HG02973 (cell line): ENCODE results near the gene PLD6.
"Not testable (repeated sequence)": the region's sequence is repeated elsewhere in the genome, so short reads cannot be mapped to it uniquely, and the experiment has no call there.

Experiments used
- ATAC-seq: cut with Tn5 transposase; IDR thresholded peaks from one replicate; pipeline ENCODE4 v1.9.1; 2021; ENCODE audit warnings: moderate library complexity; ENCODE audit not compliant: unreplicated experiment

The PLD6 gene

GRCh38 chr17:17201271-17201670 is 4.9 kb downstream of the PLD6 start:
- ATAC-seq = no peak

DNA sequence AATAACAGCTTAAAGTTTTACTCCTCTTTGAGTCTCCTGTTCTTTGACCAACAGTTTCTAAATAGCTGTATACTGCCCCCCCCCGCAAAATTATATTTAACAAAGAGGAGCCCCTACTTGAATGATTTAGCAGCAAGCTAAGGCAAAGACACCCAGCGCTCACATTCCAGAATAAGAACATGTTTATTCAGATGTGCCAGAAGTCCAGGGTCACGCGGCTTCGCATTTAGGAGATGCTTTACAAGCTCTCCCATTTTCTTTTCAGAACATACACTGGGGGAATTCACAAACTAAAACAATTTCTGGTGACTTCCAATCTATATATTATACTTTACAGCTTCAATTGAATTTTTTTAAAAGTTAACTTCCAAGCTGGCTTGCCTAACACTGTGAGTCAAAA is 5.3 kb downstream of the PLD6 start:
- ATAC-seq = no peak

GRCh38 chr17:17200311-17200710 is 5.8 kb downstream of the PLD6 start:
- ATAC-seq = no peak

GRCh38 chr17:17198281-17198680 is 7.9 kb downstream of the PLD6 start:
- no peak for ATAC-seq

DNA sequence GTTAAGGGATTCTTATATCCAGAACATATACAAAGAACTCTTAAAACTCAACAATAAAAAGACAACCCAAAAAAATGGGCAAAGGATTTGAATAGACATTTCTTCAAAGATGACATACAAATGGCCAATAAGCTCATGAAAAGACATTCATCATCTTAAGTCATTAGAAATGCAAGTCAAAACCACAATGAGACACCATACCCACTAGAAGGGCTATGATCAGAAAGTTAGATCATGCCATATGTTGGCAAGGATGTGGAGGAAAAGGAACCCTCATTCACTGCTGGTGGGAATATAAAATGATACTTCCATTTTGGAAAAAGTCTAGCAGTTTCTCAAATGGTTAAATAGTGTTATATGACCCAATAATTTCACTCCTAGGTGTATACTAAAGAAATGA is 9.4 kb downstream of the PLD6 start:
- no peak for ATAC-seq

DNA sequence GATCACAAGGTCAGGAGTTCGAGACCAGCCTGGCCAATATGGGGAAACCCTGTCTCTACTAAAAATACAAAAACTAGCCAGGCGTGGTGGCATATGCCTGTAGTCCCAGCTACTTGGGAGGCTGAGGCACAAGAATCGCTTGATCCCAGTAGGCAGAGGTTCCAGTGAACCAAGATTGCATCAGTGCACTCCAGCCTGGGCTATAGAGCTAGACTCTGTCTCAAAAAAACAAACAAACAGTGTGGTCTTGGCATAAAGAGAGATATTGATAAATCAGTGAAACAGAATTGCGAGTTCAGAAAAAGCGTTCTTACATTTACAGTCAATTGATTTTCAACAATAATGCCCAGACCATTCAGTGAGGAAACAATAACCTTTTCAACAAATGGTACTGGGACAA is 10.7 kb downstream of the PLD6 start:
- not testable (repeated sequence) for ATAC-seq

- ATAC-seq = no peak
Measured at GRCh38 chr17:17191961-17192381, 14.2 kb downstream of the PLD6 start.

GRCh38 chr17:17191346-17191792 is 14.8 kb downstream of the PLD6 start:
- no peak for ATAC-seq

- ATAC-seq = no peak
Measured at GRCh38 chr17:17190188-17190587, 15.9 kb downstream of the PLD6 start.

DNA sequence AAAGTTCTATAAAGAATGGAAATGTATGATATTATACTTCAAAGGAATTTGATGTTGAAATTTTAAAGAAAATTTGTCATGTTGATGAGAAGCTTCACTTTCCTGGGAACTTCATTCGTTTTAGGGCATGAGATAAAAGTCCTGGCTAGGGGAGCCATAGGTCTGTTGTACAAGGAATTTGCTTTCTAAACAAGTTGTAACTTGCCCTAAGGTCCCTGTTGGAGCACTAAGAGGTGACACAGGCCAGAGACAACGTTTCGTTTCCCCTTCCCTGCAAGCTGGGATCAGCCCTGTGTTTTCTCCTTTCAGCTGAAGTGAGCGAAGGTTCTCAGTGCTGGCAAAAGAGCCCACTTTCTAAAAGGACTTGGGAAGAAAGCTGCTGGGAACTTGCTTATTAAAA is 16.6 kb downstream of the PLD6 start:
- no peak for ATAC-seq

- ATAC-seq = no peak
Measured at GRCh38 chr17:17188586-17188985, 17.5 kb downstream of the PLD6 start.

DNA sequence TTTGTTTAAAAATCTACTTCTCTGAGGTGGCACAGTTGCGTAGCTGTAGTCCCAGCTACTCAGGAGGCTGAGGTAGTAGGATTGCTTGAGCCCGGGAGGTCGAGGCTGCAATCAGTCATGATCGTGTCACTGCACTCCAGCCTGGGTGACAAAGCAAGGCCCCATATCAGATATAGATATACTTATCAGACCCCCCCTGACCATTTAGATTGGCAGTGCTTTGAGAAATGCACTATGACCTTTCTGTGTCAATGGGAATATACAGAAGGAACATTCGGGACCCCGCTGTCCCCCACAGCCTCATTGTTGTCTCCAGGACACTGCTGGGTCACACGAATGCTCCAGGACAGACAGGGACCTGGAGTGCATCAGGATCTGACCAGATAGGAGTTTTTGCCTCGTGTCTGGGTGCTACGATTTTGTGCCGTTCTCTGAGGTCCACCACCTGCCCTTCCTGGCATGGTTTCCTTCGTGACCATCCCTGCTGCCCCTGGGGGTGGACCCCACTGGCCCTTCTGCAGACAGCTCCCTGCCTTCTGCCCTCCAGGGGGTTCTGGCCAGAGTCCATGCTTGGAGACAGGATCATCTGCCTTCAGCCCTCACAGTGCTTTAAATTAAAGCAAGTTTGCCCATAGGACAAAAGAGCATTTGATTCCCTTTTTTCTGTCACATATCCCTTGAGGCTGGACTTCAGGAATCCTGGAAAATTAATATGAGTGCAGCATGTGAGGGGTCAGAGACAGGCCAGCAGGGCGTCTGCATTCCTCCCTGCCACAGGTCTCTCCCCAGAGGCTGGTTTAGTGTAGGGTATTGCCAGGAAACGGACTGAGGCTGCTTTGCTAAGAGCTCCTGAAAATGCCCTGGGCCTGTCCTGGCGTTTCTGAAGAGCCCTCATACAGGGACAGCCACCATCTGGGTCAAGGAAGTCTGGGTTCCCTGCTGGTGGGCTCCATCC is 19.3 kb downstream of the PLD6 start:
- ATAC-seq = no peak

DNA sequence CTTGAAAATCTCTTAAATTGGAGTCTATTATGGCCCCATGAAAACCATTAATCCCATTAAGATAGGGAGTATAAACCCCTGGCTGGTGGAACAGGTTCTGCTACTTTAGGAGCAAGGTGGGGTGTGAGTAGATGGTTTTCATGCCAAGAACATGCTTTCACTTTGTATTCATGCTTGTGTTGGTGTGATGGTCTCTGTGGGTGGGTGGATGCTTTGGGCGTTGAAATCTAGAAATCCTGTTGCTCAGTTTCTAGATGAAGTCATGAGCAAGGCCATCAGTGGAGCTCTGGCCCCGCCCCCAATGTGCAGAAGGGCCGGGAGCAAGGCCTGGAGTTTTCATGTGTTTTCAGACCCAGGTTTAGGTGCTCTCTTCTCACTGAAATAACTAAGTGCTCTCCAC is 20.1 kb downstream of the PLD6 start:
- no peak for ATAC-seq

GRCh38 chr17:17184985-17185757 is 21.0 kb downstream of the PLD6 start:
- not testable (repeated sequence) for ATAC-seq

DNA sequence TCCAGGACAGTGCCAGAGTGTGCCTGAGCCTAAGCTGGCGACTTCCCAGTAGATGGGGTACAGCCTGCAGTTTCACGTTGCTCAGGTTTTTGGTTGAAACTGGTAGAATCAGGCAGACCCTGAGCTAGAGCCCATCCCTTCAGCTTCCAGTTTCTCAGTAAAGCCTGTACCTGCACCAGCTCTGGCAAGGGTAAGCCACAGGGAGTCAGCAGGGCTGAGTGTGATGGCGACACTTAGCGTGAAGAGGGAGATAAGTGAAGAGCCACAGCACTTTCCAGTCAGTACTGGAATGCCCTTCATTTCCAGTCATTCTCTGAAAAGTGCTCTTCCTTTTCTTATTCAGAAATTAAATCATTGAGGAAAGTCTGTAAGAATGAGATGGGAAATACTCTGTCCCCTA is 22.4 kb downstream of the PLD6 start:
- ATAC-seq = no peak

- no peak for ATAC-seq
Measured at GRCh38 chr17:17182598-17183136, 23.5 kb downstream of the PLD6 start.

- ATAC-seq = no peak
Measured at GRCh38 chr17:17181666-17182597, 24.2 kb downstream of the PLD6 start.

DNA sequence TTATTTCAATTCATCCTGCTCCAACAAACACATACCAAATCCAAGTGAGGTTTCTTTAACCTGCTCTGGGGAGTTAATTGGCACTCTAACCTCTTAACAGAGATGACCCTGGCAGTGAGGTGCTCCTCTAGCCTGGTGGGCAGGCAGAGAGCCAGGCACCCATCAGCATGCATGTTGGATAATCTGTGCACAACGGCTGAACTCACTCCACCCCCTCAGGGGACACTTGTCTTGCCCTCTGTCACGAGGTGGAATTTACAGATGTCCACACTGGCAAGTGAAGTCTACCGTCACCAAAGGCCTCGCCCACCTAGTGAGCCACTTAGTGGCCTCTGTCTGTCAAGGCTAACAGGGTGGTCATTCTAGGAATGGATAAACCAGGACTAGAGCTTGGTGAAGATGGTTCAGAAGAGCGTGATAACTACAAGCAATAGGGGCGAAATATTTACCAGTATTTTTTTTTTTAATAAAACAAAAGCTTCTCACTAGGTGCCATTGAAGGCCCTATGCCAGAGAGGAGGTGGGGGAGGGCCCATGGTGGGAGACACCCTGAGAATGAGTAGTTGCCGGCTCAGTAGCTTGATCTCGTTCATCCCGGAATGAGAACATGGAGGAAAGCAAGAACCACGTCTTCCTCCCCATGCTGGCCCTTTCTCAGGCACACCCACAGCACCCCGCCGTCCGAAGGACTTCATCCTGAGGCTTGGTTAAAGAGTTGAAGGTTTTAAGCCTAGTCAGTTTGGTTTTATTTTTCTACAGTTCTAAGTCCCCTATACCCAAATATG is 25.2 kb downstream of the PLD6 start:
- no peak for ATAC-seq

- no peak for ATAC-seq
Measured at GRCh38 chr17:17180141-17180603, 26.0 kb downstream of the PLD6 start.
